Stimulated activated naive CD4-positive, alpha-beta T cell treated with Interleukin-2 at 50 U/mL for 16 hours (primary cell): ENCODE results near the gene TACC2.
"Not testable (repeated sequence)": the region's sequence is repeated elsewhere in the genome, so short reads cannot be mapped to it uniquely, and the experiment has no call there.

Experiments used
- DNase-seq: peaks from one replicate; lab custom pipeline; 2025; lab: John Stamatoyannopoulos, UW

Gene TACC2

DNA sequence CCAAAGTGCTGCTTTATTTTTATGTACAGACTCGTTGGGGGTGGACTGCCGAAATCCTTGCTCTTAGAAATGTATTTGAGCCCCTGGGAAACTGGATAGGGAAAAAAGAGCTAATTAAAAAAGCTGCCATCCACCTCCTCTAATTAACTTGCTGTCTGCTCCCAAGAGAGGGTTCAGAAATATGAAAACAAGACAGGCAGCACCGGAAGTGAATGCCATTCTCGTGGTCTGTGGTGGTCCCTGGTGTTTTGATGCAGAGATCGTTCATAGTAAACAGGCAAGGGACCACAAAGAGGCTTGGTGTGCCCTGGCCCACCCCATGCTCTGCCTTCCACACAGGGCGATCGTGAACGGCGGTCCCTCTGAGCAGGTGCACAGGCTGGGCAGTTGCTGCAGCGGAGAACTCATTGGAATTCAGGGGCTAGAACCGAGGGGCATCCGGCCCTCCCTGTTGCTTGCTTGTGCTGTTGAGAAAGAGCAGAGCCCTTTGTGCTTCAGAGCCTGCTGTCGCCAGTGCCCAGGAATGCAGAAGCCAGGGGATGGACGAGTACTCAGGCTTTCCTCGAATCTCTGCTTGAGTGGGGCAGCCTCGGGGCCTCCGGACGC is 203.1 kb downstream of the TACC2 start:
- DNase-seq: no peak

DNA sequence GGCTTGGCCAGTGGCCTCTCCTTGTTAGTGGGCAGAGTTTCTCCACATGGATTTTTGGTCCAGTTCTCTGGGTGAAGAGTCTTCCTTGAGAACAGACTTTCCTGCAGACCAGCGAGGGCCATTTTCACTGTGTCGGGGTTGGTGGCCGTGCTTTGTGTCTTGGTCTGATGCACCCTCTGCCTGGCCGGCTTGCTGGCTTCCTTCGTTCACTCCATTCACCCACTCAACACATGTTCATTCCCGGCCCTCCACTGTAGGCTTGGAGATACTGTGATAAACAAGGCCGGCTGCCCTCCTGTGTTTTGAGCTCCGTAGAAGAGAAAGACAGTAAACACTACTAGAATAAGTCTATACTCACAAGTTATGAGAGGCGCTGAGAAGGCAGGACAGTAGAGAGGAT is 205.3 kb downstream of the TACC2 start:
- DNase-seq: no peak

DNA sequence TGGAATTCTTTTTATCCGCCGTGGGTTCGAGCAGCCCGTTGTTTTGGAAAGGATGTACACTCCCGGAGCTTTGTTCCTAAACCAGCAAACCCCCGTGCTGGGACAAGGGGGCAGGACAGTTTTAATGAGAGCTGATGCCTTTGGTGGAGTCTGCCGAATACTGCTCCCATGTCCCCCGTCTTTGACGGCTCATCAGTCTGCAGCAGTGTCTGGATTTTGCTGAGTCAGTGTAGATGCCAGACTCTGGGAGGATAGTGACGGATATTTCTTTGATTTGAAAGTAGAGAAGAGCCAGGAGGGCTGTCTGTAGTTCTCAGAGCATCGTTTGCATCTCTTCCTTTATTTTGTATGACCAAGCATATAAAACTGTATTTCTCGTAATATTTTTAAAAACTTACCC is 207.3 kb downstream of the TACC2 start:
- DNase-seq: no peak

DNA sequence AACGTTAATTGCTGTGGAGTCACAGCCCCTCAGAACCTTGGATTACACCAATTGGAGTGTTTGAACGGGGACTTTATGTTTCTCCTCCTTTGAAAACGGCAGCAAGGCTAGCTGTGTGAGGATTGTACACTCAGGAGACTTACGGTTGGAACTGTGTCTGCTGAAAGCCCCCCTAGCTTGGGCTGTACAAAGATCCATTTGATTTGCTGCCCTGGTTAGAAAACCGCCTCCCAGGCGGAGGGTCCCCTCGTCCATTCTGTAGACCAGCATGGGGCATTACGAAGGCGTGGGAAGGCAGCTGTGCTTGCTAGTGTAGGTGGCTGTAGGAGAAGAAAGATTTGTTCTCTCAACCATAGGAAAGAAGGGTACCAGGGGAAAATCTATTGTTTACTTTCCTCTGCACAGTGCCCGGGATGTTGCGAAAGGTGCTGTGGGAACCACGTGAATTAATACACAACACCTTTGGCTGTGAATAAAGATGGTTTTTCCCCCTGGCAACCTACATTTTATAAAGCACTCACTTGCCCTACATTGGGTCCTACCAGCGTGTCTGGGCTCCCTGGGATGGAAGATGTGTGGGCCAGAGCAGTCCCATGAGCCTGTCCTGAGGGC is 208.8 kb downstream of the TACC2 start:
- no peak for DNase-seq

DNA sequence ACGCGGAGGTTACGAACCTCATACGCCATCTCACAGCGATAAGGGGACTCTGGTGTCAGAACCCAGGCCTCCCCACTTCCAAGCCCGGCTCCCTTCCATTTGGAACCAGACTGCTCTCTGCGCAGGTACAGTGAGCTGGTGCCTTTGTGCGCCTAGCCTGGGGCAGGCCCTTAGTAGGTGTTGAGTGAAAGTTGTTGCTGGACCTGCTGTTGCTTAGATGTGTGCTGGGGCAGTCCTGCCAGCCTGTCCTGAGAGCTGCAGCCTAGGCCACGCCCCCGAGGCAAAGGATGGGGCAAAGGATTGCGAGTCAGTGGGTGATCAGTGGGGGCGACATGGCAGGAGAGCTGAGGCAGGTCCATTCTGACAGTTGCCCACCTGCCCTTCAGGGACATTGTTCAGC is 209.7 kb downstream of the TACC2 start:
- DNase-seq: no peak

DNA sequence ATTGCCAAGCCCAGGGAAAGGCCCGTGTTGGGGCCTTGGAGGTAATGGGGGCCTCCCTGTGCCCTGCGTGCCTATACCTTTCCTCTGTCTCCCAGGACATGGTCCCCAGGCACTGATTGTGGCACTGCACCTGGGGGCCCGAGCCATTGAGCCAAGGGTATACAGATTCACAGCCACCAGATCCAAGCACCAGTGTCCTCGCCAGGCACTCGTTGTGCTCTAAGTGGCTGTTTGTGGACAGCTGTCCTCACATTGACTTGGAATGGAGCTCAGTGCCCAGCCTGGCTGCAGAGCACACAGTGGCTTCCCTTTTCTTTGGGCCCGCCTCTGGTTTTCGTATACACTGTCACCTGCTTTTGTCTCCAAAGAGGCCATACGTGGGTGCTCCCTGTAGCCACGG is 210.1 kb downstream of the TACC2 start:
- DNase-seq: no peak

DNA sequence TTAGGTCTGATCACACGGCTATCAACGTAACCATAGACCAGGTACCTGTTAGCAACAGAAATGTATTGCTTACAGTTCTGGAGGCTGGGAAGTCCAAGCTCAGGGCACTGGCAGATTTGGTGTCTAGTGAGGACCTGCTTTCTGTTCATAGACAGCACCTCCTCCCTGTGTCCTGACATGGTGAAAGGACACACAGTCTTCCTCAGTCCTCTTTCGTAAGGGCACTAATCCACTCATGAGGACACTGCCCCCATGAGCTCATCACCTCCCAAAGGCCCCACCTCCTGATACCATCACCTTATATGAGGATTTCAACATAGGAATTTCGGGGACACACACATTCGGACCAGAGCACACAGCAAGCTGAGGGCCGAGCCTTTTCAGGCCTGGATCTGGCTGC is 210.7 kb downstream of the TACC2 start:
- DNase-seq: no peak

DNA sequence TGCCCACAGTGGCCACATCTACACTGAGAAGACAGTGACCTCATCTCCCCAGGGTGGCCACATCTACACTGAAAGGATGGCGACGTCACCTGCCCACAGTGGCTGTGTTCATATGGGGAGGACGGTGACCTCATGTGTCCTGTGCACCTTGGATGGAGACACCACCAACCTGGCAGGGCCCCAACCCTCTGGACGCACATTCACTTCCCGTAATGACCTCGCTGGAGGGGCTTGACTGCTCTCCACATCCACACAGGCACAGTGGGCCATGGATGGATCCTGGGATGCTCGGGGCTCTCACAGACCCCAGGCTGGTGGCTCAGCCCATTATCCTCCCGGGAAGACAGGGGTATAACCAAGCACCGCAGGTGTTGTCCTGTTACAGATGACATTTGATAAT is 212.4 kb downstream of the TACC2 start:
- no peak for DNase-seq

DNA sequence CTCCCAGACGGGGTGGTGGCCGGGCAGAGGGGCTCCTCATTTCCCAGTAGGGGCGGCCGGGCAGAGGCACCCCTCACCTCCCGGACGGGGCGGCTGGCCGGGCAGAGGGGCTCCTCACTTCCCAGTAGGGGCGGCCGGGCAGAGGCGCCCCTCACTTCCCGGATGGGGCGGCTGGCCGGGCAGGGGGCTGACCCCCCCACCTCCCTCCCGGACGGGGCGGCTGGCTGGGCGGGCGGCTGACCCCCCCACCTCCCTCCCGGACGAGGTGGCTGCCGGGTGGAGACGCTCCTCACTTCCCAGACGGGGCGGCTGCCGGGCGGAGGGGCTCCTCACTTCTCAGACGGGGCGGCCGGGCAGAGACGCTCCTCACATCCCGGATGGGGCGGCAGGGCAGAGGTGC is 214.2 kb downstream of the TACC2 start:
- not testable (repeated sequence) for DNase-seq

DNA sequence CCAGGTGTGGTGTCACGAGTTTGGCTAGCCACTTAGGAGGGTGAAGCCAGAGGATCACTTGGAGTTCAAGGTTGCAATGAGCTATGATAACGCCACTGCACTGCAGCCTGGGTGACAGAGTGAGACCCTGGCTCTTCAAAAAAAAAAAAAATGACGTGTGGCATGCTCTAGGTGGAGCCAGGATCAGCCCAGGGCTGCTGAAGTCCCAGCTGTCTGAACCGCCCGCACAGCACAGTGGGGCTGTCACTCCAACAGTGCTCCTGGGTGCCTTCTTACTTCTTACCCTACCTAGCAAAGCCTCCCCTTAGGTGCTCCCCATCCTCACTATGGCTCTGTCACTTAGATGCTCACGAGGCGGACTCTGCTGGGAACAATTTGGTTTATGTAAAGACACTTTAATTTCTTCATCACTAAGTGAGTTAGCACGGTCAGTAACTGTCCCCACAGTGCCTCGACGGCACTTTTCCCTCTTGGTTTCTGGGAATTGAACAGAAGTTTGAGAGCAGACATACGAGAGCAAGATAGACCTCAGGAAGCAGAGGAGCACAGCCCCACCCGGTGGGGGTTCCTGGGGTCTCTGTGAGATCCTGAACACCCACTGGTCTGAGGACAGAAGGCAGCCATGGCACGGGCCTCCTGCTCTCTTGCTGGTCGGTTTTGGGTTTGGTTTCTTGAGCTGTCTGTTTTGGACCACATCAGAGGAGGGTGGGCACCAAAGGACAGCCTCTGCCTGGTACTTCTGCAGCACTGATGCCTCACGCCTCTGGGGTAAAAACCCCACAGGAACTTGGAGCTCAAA is 215.9 kb downstream of the TACC2 start:
- no peak for DNase-seq

DNA sequence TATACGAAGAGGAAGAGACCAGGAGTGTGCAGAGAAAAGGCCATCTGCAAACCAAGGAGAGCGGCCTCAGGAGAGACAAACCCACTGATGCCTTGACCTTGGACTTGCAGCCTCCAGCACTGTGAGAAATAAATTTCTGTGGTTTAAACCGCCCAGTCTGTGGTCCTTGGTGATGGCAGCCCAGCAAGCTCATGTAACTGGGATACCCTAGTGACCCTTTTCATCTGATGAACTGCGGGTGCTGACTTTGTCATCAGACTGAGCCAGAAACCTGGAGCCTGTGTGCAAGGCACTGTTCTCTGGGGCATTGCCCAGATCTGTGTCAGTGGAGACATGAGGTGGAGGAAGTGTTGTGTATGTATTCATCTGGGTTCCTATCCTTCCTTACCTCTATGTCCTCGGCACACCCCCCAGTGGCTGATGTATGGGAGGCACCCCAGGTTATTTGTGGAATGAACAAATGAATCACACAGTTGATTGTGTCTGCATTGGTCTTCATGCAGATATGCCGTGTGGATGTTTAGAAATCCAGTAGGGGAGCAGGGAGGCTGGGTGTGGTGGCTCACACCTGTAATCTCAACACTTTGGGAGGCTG is 217.6 kb downstream of the TACC2 start:
- DNase-seq: no peak

DNA sequence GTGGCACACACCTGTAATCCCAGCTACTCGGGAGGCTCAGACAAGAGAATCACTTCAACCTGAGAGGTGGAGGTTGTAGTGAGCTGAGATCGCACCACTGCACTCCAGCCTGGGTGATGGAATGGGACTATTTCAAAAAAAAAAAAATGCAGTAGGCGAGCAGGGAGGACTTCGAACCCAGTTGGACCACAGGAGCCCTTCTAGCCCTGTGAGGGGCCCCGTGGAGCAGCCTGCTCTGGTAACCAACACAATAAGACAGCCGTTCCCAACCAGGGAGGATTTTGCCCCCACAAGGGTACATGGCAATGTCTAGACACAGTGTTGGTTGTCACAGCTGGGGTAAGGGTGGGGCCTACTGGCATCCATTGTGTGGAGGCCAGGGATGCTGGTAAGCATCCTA is 218.2 kb downstream of the TACC2 start:
- DNase-seq: no peak

DNA sequence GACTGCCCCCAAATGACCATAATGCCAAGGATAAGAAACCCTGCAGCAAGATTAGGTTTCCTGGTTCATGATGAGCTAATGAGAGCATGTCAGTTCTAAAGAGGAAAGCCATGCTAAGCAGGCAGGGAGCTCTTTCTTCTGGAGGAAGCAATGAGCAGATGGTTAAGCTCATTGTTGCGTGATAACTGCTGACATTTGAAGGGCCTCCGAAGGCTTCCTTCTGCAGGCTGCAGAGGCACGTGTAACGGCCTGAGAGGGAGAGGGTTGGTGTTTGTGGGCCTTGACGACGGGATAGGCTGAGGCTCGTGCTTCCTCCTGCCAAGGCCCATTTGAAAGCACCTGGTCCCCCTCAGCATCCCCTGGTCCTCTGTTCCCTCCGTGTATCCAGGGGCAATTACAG is 218.6 kb downstream of the TACC2 start:
- no peak for DNase-seq

DNA sequence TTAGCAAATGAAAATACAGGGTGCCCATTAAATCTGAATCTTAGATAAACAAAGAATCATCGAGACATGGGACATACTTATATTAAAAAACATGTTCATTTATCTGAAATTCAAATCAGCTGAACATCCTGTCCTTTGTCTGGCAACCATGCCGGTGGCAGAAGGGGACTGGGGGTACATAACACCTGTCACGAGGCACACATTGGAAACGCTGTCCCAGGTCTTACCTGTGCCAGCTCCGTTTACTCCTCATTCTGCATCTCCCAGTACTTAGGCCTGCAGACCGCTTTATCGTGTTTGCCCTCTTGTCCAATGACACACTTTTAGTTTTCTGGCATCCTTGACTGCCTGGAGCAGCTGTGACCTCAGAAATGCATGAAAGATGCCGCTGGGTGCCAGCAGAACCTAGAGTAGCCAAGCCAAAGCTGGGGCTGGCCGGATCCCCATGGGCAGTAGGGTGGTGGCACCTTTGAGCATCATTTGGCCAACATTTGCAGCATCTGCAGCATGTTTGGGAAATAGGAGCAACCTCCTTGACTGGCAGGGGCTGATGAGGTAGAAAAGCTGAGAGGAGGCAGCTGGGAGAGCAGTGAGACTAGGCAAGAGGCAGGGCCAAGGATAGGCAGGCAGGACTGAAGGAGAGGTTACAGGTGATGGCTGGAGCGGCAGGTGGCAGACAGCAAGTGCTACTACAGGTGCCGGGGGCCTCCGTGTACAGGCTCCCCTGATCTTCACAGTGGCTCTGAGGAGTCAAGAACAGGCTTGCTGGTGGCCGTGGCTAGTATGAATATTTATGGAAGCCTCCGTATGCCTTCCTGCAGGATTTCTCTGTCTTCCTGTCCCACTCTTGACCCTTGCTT is 219.8 kb downstream of the TACC2 start:
- no peak for DNase-seq

DNA sequence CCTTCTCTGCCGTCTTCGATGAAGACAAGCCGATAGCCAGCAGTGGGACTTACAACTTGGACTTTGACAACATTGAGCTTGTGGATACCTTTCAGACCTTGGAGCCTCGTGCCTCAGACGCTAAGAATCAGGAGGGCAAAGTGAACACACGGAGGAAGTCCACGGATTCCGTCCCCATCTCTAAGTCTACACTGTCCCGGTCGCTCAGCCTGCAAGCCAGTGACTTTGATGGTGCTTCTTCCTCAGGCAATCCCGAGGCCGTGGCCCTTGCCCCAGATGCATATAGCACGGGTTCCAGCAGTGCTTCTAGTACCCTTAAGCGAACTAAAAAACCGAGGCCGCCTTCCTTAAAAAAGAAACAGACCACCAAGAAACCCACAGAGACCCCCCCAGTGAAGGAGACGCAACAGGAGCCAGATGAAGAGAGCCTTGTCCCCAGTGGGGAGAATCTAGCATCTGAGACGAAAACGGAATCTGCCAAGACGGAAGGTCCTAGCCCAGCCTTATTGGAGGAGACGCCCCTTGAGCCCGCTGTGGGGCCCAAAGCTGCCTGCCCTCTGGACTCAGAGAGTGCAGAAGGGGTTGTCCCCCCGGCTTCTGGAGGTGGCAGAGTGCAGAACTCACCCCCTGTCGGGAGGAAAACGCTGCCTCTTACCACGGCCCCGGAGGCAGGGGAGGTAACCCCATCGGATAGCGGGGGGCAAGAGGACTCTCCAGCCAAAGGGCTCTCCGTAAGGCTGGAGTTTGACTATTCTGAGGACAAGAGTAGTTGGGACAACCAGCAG is 221.7 kb downstream of the TACC2 start:
- no peak for DNase-seq

DNA sequence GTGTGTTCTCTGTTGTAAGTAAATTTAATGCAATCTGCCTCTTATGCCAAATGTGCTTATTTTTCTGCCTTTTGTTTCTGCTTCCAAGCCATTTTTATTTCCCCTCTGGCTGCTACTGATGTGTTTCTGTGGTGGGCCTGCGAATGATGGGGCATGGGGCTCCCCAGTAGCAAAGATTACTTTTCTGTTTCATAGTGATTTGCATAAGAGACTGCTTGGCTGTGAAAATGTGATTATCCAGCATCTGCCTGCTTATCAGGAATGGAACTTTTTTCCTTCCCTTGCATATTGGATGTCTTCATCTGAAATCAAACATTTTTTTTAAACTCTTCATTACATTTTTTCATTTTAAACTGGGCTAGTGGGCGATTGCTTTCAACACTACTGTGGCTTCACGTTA is 224.4 kb downstream of the TACC2 start:
- no peak for DNase-seq

DNA sequence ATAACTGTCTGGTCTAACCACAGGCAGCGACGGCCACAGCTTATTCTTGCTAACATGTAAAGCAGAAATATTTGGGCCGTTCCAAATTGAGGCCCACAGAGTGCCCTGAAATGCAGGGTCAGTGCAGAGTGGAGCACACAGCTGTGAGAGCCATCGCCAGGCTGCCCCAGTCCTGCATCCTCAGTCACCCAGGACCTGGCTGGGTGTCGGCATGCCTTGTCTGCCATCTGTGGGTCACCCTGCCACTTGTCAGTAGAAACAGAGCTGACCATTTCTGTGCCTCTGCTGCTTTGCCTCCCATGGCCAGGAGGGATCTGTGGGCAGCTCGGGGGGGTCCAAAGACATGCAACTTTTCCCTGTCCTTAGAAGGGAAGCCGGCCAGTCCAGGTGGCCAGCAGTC is 224.8 kb downstream of the TACC2 start:
- DNase-seq: no peak

DNA sequence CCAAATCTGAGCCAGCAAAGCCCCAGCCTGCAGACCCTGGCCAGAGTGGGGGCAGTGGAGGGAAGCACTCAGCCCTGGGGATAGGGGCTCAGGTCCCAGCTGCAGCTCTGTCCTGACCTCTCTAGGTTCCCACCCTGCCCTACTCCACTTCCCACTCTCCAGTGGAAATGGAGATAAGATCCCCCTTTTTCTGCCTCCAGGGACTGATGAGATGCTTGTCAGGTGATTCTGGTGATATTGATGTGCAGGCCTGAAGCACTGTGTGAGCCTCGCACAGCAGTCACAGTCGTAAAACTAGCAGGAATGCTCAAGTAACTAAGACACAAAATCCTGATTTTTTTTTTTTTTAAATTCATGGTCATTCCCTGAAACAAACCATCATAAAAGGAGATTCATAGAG is 227.1 kb downstream of the TACC2 start:
- DNase-seq: no peak

DNA sequence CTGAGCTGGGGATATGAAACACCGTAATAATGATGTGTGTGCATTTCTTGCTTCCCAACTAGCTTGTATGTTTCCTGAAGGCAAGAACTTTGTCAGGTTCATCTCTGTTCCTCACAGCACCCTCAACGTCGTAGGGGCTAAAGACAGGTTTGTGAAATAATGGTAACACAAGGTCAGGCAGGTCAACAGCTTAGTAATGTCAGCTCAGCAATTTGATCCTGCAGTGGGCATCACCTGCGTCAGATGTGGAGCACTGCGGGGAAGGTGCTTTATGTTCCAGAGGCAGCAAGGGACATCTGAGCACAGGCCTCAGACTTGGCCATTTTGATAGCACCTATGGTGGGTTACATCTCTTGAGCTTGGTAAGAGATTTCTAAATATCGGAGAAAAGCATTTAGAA is 230.4 kb downstream of the TACC2 start:
- DNase-seq: no peak

DNA sequence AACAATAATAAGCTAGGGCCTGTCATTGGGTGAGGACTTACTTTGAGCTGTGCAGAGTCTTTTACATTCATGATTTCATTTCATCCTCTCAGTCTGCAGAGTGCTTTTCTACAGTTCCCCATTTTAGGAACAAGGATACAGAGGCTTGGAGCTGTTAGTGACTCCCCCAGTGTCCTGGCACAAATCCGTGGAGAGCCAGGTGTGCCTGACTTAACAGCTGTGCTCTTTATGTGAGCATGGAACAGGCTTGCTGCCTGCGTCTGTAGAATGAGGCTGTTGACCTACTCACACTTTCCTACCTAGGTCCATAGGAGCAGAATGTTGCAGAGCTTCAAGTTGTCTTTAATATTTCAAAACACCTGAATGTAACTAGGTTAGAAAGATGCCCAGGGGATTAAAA is 231.8 kb downstream of the TACC2 start:
- DNase-seq: no peak

DNA sequence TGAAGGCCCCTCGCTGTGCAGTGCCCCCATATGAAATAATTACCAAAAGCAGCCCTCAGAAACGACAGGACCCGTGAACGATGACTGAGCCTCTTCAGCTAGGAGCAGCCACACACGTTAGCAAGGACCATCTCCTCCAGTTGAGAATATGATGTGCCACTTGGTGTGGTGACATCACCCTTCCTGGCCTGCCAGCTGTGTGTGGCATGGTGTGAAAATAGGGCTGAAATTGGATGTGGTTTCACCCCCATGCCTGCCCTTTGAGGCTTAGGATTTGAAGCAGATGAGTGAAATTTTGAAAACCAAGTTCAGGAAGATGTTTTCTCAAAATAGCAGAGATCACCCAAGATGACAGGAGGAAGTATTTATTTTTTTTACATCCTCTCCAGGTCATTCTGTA is 233.0 kb downstream of the TACC2 start:
- DNase-seq: no peak
